ENCODE results near the gene AMDHD1. TPM values are rescaled to one million over a fixed set of nuclear protein-coding genes. Genes with fewer than 3 reads are reported as not detected.

The AMDHD1 gene
- total and polyA plus RNA-seq, 2 donors (not counting 3 experiments of a cell fraction or from before 2014, with no cell fraction given): not detected

GRCh38 chr12:95944108-95944704 lies 1.1 kb downstream of the AMDHD1 start:
- CTCF ChIA-PET: interaction anchor here (1.3 to 4.2 kb wide), 4 partner anchors 8 to 54 kb away, joined by 3 to 13 read pairs (median 4); no protein-coding TSS in a partner anchor
- dilution Hi-C loops (cut with MboI; ENCODE audit: extremely low pct_ligation_motif_present, low sequenced_read_pairs): no loop called here
- no peaks in the 10 kb centered on the region for H3K9me3 ChIP-seq (replicated peaks; ENCODE audit: control insufficient read depth, insufficient read depth, low read length)

More at GRCh38 chr12:95944108-95944704, 1.1 kb downstream of the AMDHD1 start:
- DNase-seq (ENCODE audit: low read depth, low spot score) (no peak), FAIRE-seq (no peak)
- no TSS peak for BruUV-seq (replicated peaks)
- Histone ChIP-seq H3K36me3 (ENCODE audit: control insufficient read depth in 2 of 2, extremely low read depth in 1 of 2, insufficient read depth in 2 of 2, low read length in 2 of 2) (no peaks in the 10 kb centered on the region), H3K4me1 (ENCODE audit: control insufficient read depth, extremely low read depth, insufficient read depth, low read length) (peaks cover 4% of the 10 kb centered on the region), H3K9ac (replicated peaks; ENCODE audit: extremely low read depth, insufficient read depth, low read length) (no peak overlapping the region), H3K4me2 (ENCODE audit: insufficient read depth, low read length) (no peak overlapping the region), H3K4me3 (replicated peaks in 1 of 3; ENCODE audit: insufficient read depth in 1 of 3, low read depth in 1 of 3, low read length in 3 of 3) (no peak overlapping the region), H3K9me1 (replicated peaks; ENCODE audit: control insufficient read depth, extremely low read depth, insufficient read depth, low read length) (no peaks in the 10 kb centered on the region), H3K79me2 (ENCODE audit: control insufficient read depth, insufficient read depth, low read length) (no peaks in the 10 kb centered on the region), H3K27ac (ENCODE audit: insufficient read depth, low read depth, low read length) (no peak overlapping the region), H4K20me1 (replicated peaks; ENCODE audit: control insufficient read depth, extremely low read depth, insufficient read depth, low read length) (no peaks in the 10 kb centered on the region), H2AFZ (ENCODE audit: low read depth, low read length) (no peak overlapping the region), H3K27me3 (ENCODE audit: control insufficient read depth in 2 of 2, insufficient read depth in 2 of 2, low read length in 2 of 2) (peaks cover 0 to 9% of the 10 kb centered on the region in 2 experiments)
- TF ChIP-seq POLR2A (IDR thresholded peaks at IDR 0.05; ENCODE audit: low read depth, low read length): no peak
- peak; percentile 53 for TF ChIP-seq EZH2 (IDR thresholded peaks at IDR 0.05; ENCODE audit: borderline replicate concordance, low read depth, low read length, severe bottlenecking)
- no peak for TF ChIP-seq POLR2AphosphoS5 (IDR thresholded peaks at IDR 0.05; ENCODE audit: insufficient read depth, low read depth, low read length)
- TF ChIP-seq MYC (IDR thresholded peaks at IDR 0.05; ENCODE audit: low read depth, low read length): no peak
- TF ChIP-seq JUN (IDR thresholded peaks at IDR 0.05; ENCODE audit: borderline replicate concordance, insufficient read depth, insufficient read length, low read depth): no peak
- no peak for TF ChIP-seq CTCF (IDR thresholded peaks at IDR 0.05; ENCODE audit: extremely low read depth in 1 of 2, insufficient read depth in 1 of 2, low read depth in 1 of 2, low read length in 2 of 2)
- intact Hi-C loops (cut with micrococcal nuclease): no loop called here
- POLR2A ChIA-PET: no interaction called here
